ENCODE data around the gene PTPN1.
"Not testable (repeated sequence)": the region's sequence is repeated elsewhere in the genome, so short reads cannot be mapped to it uniquely, and the experiment has no call there.

PTPN1 gene

GRCh38 chr20:50594591-50595432 lies 84.6 kb downstream of the PTPN1 start:
- no peak for DNase-seq

GRCh38 chr20:50595433-50595895 lies 85.3 kb downstream of the PTPN1 start:
- no peak for DNase-seq

- no peak for DNase-seq
Measured at GRCh38 chr20:50595988-50596693, 86.0 kb downstream of the PTPN1 start.

GRCh38 chr20:50596694-50597021 lies 86.5 kb downstream of the PTPN1 start:
- no peak for DNase-seq

GRCh38 chr20:50597406-50597969 lies 87.3 kb downstream of the PTPN1 start:
- DNase-seq: no peak

GRCh38 chr20:50598074-50598473 lies 87.9 kb downstream of the PTPN1 start:
- no peak for DNase-seq

- not testable (repeated sequence) for DNase-seq
Measured at GRCh38 chr20:50598768-50599167, 88.6 kb downstream of the PTPN1 start.

GRCh38 chr20:50600281-50600895 lies 90.2 kb downstream of the PTPN1 start:
- DNase-seq: no peak

GRCh38 chr20:50601511-50602431 lies 91.6 kb downstream of the PTPN1 start:
- no peak for DNase-seq

- DNase-seq: no peak
Measured at GRCh38 chr20:50602432-50603088, 92.4 kb downstream of the PTPN1 start.

- DNase-seq: no peak
Measured at GRCh38 chr20:50604451-50604850, 94.3 kb downstream of the PTPN1 start.

- no peak for DNase-seq
Measured at GRCh38 chr20:50605136-50605535, 95.0 kb downstream of the PTPN1 start.

GRCh38 chr20:50607436-50607835 lies 97.3 kb downstream of the PTPN1 start:
- DNase-seq: no peak

GRCh38 chr20:50607850-50608749 lies 97.9 kb downstream of the PTPN1 start:
- DNase-seq: no peak

GRCh38 chr20:50608750-50609104 lies 98.5 kb downstream of the PTPN1 start:
- no peak for DNase-seq

GRCh38 chr20:50609438-50609989 lies 99.3 kb downstream of the PTPN1 start:
- no peak for DNase-seq

- no peak for DNase-seq
Measured at GRCh38 chr20:50610212-50610718, 100.1 kb downstream of the PTPN1 start.

- no peak for DNase-seq
Measured at GRCh38 chr20:50611128-50611810, 101.1 kb downstream of the PTPN1 start.

GRCh38 chr20:50613438-50614169 lies 103.4 kb downstream of the PTPN1 start:
- DNase-seq: no peak

All from HCEC 1CT (cell line).